Activated CD8-positive, alpha-beta memory T cell treated with anti-CD3 and anti-CD28 coated beads, Interleukin-2, amount 50 U/mL, for 1 hour (primary cell): ENCODE measurements around the gene FXYD2.
A peak's percentile ranks its signal among the peaks of the same experiment; 100 is the strongest.
"Not testable (repeated sequence)": the region's sequence is repeated elsewhere in the genome, so short reads cannot be mapped to it uniquely, and the experiment has no call there.

Experiments
- DNase-seq: peaks from one replicate; pipeline ENCODE4 v3.0.0-alpha.2; 2020; ENCODE audit errors: extremely low read depth

The FXYD2 gene

GRCh38 chr11:117820516-117820915, 4.0 kb downstream of the FXYD2 start:
- DNase-seq = no peak

- DNase-seq = no peak
Observed at GRCh38 chr11:117820071-117820470, 4.5 kb downstream of the FXYD2 start.

DNA sequence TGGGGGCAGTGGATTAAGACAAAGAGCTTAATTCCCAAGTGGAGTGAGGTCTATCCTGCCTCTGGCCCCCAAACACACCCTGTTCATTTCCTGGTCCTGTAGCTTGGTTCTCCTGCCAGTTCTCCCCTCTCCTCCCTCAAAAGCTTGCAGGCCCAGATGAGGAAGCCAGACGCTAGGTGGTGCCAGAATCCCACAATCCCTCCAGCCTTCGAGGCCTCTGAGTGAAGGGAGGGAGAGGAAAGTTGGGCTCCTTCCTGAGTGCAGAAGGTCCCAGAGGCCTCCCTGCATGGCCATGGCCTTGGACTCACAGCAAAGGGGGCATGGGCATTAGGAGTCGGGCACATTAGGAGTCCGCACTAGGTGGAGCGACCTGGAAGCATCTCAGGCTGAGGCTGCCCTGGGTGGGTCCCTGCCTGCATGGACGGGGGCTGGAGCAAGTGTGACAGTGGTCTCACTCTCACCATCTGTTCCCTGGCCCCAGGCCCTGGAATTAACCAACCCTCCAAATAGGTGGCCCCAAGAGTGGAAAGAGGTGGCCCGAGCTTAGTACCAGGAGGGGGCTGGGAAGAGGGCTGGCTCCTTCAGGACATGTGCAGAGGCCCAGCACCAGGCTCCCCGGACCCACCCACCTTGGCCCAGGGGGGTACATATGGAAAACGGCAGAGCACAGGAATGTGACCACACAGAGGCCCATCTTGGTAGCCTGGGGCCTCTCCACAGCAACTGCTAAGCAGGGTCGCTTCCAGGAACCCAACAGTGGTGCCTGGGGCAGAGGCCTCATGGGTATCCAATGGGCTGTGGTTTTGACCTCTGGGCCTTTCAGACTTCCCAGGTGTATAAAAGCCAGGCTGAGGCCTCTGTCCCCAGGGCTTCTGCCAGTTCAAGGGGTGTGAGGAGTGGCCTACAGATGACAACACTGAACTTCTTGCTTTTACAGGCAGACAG, 5.2 kb downstream of the FXYD2 start:
- no peak for DNase-seq

GRCh38 chr11:117818041-117818873, 6.3 kb downstream of the FXYD2 start:
- DNase-seq = no peak

DNA sequence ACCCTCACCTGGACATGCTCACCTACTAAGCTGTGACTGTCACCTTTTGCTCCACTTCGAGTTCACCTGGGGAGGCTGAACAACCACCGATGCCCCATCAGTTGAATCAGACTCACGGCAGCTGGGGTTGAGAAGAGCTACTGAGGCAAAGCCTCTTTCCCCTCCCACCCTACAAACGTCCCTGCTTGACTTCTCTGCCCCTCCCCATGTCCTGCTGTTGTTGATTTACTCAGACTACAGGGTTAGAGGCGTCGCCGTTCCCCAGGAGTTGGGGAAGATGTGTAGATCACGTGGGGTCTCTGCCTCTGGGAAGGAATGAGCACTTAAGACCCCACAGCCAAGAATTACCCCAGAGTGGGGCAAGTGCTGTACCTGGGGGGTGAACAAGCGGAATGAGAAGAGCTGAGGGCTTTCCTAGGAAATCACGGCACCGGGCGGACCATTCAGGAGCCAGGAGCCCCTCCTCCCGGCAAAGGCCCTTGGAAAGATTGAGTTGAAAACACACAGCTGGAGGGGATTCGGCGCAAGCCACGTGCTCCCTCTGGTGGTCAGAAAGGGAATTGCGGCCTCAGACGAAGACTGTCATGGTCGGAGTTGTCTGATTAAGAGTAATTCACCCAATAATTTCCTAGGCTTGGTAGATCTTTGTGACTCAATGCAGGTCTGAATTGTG, 7.0 kb downstream of the FXYD2 start:
- DNase-seq = peak; percentile 46

DNA sequence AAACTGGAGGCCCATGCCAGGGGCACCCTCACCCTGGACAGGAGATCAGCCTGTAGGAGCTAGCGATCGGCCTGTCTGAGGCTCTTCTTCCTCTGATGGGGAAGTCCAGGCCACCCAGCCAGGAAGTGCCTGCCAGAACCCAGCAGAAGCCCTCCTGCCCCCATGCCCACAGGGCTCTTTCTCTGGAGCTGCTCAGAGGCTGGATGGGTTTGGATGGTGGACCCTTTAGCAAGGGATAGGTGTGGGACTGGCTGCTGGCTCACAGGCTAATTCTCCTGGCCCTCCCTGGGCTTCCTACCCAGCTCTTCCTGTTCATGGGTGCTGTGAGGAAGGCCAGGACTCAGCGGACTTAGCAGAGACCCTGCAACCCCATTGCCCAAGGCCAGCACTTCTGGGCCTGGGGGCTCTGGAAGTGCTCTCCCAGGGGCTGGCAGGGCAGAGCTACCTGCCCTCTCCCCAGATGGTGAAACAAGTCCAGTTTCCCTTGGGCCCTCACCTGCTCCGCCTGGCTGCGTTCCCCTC, 7.6 kb downstream of the FXYD2 start:
- DNase-seq = no peak

DNA sequence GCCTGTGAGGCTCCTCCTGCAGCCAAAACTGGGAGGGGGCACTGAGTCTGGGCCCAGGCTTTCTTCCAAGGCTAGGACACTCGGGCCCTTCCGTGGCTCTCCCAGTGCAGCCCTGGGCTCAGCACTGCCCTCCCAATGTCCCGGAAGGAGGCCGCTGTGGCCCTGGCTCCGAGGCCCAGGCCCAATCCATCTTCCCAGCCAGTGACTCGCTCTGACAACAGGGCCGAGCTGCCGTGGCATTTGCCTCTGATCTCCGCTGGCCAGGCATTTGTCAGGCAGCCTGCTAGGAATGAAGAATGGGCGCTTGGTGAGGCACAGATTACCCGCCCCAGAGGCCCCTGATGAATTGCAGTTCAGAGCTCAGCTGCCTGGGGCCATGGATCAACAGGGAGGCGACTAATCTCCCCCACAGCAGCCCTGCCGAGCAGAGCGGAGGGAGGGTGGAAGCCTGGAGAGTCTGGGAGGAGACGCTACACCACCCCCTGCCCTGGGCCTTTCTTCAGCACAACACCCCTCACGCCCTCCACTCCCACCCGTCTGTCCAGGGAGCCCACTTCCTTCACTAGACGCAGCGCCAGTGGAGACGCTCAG, 8.3 kb downstream of the FXYD2 start:
- DNase-seq = no peak

GRCh38 chr11:117815262-117815803, 9.2 kb downstream of the FXYD2 start:
- DNase-seq = peak; percentile 47

DNA sequence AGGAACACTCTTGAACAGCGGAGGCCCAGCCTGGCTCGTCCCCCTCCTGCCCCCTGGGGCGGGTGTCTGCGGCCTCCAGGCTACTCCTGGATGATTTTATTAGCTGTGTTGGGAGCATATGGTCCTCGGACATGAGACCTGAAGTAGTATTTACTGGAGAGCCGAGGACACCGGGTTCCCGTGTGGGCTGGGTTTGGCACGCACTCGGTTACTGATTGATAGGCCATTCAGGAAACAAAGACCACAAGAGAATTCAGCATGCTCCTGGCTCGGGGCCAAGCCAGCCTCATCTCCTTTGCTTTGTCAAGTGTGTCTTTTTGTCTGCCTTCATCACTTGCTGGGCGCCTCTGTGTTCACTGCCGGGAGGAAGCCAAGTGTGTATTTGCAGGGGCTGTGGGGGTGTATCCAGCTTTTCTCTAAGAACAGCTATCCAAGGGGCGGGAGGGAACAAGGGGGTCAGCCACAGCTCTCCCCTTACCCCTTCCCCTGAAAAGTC, 9.7 kb downstream of the FXYD2 start:
- DNase-seq = peak; percentile 61

DNA sequence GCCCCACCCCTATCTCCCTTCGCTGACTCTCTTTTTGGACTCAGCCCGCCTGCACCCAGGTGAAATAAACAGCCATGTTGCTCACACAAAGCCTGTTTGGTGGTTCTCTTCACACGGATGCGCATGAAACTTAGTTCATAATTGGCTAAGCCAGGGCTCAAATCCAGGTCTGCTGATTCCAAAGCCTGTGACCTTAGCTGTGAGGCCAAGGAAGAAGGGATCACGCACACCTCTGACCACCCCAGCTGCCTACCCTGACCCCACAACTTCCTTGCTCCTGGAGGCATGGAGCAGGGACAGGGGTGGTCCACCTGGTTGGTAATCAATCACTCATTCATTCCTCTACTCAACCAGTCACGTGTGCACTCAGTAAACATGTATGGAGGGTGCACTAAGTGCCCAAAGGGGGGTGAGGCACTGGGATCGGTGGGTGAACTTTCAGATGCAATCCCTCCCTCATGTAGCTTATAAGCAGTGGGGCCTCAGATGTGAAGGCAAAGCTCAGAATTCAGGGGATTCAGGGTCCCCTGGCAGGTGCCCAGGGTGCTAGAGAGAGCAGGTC, 10.3 kb downstream of the FXYD2 start:
- DNase-seq = no peak

GRCh38 chr11:117810056-117810451, 14.5 kb downstream of the FXYD2 start:
- not testable (repeated sequence) for DNase-seq

- no peak for DNase-seq
Observed at GRCh38 chr11:117809236-117810055, 15.1 kb downstream of the FXYD2 start.

DNA sequence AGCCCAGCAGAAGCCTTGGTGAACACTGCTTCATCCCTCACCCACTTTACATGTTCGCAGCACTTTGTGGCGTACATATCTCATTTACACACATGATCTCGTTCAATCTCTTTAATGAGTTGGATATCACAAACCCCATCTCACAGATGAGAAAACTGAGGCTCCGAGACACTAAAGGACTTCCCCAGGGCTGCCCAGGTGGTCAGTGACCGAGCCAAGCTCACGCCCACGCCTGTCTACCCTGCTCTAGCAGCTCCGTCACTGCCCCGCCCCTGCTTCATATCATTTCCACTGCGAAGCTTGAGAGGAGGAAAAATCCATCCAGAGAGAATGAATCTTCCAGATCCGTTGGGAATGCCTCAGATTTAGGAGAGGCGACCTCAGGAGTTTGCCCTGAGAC, 15.8 kb downstream of the FXYD2 start:
- no peak for DNase-seq

DNA sequence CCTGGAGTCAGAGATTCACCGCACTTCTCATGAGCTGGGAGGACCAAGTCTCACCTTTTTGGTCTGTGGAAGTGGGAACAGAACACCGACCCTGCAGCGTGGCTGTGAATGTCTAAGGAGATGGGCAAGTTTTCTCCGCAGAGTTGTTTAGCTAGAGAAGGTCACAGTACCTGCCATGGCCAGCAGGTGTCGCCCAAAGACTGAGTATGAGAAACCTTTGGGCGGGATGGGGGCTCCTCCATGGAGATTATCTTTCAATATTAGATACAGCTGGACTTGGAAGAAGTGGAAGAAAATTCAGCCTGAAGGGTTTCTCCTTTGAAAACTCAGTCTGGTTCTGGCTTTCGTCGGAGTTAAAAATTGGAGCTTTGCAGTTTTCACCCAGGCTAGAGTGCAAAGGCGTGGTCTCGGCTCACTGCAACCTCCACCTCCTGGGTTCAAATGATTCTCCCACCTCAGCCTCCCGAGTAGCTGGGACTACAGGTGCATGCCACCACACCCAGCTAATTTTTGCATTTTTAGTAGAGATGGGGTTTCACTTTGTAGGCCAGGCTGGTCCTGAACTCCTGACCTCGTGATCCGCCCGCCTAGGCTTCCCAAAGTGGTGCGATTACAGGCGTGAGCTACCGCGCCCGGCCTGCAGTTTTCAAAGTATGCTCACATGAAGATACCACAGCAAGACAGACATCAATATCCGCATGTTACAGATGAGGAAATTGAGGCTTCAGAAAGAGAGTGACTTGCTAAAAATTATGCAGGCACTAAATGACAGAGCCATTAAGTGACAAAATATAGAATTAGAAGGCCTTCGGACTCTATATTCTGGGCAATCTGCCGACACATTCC, 16.8 kb downstream of the FXYD2 start:
- DNase-seq = no peak

- DNase-seq = no peak
Observed at GRCh38 chr11:117806846-117807245, 17.7 kb downstream of the FXYD2 start.

DNA sequence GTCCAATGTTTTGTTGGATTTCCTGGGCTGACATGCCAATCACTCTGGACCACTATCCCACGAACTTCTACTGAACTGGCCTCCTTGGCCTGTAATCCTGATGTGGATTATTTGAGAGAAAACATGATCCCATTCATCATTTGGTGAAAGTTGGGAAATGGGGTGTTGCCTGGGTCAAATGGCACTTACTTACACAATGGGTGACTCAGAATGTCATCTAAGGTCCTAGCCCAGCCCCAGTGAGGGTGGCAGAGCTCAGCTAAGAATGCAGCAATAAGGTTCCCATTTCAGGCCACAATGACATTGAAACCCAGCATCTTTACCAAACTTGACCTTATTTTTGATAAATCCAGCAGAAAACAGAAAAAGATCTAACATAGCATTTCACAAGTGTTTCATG, 19.5 kb downstream of the FXYD2 start:
- DNase-seq = no peak

DNA sequence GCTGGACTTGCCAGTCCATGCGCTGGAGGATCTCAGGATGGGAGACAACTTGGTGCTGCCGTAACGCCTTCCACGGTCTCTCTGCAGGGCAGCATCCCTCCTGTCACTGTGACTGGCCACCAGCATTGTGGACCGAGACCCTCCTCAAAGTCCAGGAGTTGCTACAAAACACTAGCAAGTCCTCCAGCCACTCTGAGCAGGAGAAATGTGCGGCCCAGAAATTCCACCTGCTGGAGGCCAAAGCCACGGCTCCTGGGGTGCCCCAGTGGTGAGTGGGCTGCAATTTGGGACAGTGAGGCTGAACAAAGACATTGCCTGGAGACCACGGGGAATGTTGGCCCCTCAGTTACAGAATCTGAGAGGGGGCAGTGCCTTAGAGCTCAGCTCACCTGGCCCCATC, 20.6 kb downstream of the FXYD2 start:
- DNase-seq = no peak

DNA sequence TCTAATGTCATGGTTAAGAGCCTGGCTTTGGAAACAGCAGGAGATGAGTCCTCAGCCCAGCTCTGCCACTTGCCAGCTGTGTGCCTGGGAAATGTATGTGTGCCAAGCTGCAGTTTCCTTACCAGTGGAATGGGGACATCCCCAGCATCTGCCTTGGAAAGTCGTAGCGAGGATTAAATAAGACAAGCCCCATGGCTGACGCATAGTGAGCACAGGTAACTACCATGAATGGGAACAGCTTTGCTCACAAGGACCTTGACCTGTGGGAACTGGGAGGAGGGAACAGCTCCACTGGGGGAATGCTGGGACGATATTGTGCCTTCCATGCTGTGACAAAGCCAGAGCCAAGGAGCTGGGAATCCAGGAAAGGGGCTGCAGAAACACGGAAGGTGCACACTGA, 24.9 kb downstream of the FXYD2 start:
- DNase-seq = no peak
